Body of pancreas (tissue), 4 donors: ENCODE data around the gene CD44. TPM values are rescaled to one million over a fixed set of nuclear protein-coding genes. Genes with fewer than 3 reads are reported as not detected.

Experiments used
- ATAC-seq: fragments of 150-250 bp; one replicate; pipeline ENCODE4 v1.9.1; 2016
- DNase-seq, 4 donors: peaks; one replicate each; pipeline ENCODE4 v3.0.0-alpha.2; 2019
- H3K27ac ChIP-seq, 4 donors: fragments of 200-600 bp; sonication (generic); 1 replicate in 3 of 4; 2 replicates in 1 of 4; pipeline versions ENCODE4 v1.5.1 to v1.6.1; 2016 to 2019; ENCODE audit warnings: mild to moderate bottlenecking in 1 of 4, mixed read lengths in 1 of 4, moderate library complexity in 1 of 4
- H3K27me3 ChIP-seq, 2 donors: fragments of 200-600 bp; sonication (generic); one replicate each; pipeline ENCODE4 v1.6.0; 2016; ENCODE audit warnings: mild to moderate bottlenecking in 1 of 2
- H3K36me3 ChIP-seq, 2 donors: fragments of 200-600 bp; sonication (generic); replicated peaks in 1 of 2; 2 replicates each; pipeline ENCODE4 v1.5.1; 2016; ENCODE audit warnings: low read depth in 2 of 2; ENCODE audit not compliant: insufficient read depth in 1 of 2
- H3K4me1 ChIP-seq: fragments of 200-600 bp; sonication (generic); one replicate; pipeline ENCODE4 v1.6.0; 2016
- H3K4me3 ChIP-seq, 2 donors: fragments of 200-600 bp; sonication (generic); 1 replicate in 1 of 2; 2 replicates in 1 of 2; pipeline ENCODE4 v1.5.1; 2016 to 2019
- H3K9me3 ChIP-seq, 3 donors: fragments of 200-600 bp; sonication (generic); 1 replicate in 2 of 3; 2 replicates in 1 of 3; pipeline ENCODE4 v1.5.1; 2016
- CTCF ChIP-seq, 7 experiments: fragments of 450-650 bp in 4 of 7; fragments of 200-600 bp in 3 of 7; sonication (generic) in 3 of 7; IDR thresholded peaks; one replicate each; pipeline ENCODE4 v1.5.1; 2016 to 2019; ENCODE audit warnings: antibody characterized with exemption in 7 of 7
- POLR2A ChIP-seq, 3 donors: fragments of 450-650 bp; IDR thresholded peaks; one replicate each; pipeline ENCODE4 v1.6.1; 2016; ENCODE audit warnings: antibody characterized with exemption in 3 of 3, mild to moderate bottlenecking in 2 of 3
- WGBS, 2 donors: methylation state at CpG; one replicate each; pipeline ENCODE4 v1.1.5; 2017; 5-methylcytosine and 5-hydroxymethylcytosine counted together
- intact Hi-C: fragments of 100-400 bp; cut with DNase I; formaldehyde crosslinking; loops from one replicate; pipeline ENCODE4 v1.15.1; 2023
- total RNA-seq, 2 donors: library from RNA; depleted of rRNA; stranded (reverse); fragments of >200 nt; gene quantifications; one replicate each; pipeline ENCODE4 v1.1.0, GENCODE V29; 2016

CD44 gene
- total RNA-seq, 2 donors from 2014 or later = 266 to 433 TPM

GRCh38 chr11:35183326-35183925 is 44.5 kb downstream of the CD44 start:
- DNase-seq (no peak), ATAC-seq (no peak)
- Histone ChIP-seq H3K4me3 (no peak overlapping the region), H3K27me3 (no peaks in the 10 kb centered on the region), H3K9me3 (no peaks in the 10 kb centered on the region), H3K36me3 (peaks cover 0 to 15% of the 10 kb centered on the region in 2 donors), H3K27ac (no peak overlapping the region), H3K4me1 (peaks cover 6% of the 10 kb centered on the region)
- intact Hi-C loops = no loop called here
- no peak for TF ChIP-seq CTCF (IDR thresholded peaks at IDR 0.05)
- TF ChIP-seq POLR2A (IDR thresholded peaks at IDR 0.05) = no peak
- 69 to 75% methylated on average over 2 of the region's 2 CpGs for WGBS, 2 donors

- intact Hi-C loops = no loop called here
- no peak for TF ChIP-seq POLR2A (IDR thresholded peaks at IDR 0.05)
- TF ChIP-seq CTCF (IDR thresholded peaks at IDR 0.05) = no peak
- H3K27me3 ChIP-seq = no peaks in the 10 kb centered on the region
- H3K27ac ChIP-seq = no peak overlapping the region
- H3K36me3 ChIP-seq = peaks cover 0 to 27% of the 10 kb centered on the region in 2 donors
- ATAC-seq = no peak
- no peak for DNase-seq
- no peak overlapping the region for H3K4me3 ChIP-seq
- no peaks in the 10 kb centered on the region for H3K9me3 ChIP-seq
- no peaks in the 10 kb centered on the region for H3K4me1 ChIP-seq
- WGBS, 2 donors = 61 to 67% methylated on average over 2 of the region's 2 CpGs
These were observed 46.7 kb downstream of the CD44 start for GRCh38 chr11:35185696-35186095.

- no peak for TF ChIP-seq CTCF (IDR thresholded peaks at IDR 0.05)
- ATAC-seq (no peak), DNase-seq (no peak)
- Histone ChIP-seq H3K4me3 (no peak overlapping the region), H3K4me1 (peaks cover 9% of the 10 kb centered on the region), H3K9me3 (no peaks in the 10 kb centered on the region), H3K27ac (no peak overlapping the region), H3K27me3 (no peaks in the 10 kb centered on the region), H3K36me3 (peaks cover 0 to 28% of the 10 kb centered on the region in 2 donors)
- intact Hi-C loops = no loop called here
- WGBS, 2 donors = 82 to 85% methylated on average over 3 of the region's 3 CpGs
These were observed 49.0 kb downstream of the CD44 start for GRCh38 chr11:35187996-35188395.

- peaks cover 9% of the 10 kb centered on the region for H3K4me1 ChIP-seq
- no peak overlapping the region for H3K27ac ChIP-seq
- peaks cover 0 to 24% of the 10 kb centered on the region in 2 donors for H3K36me3 ChIP-seq
- WGBS, 2 donors = 88 to 99% methylated on average over 6 of the region's 6 CpGs
- DNase-seq (no peak), ATAC-seq (no peak)
- no peak overlapping the region for H3K4me3 ChIP-seq
- no peaks in the 10 kb centered on the region for H3K27me3 ChIP-seq
- no peaks in the 10 kb centered on the region for H3K9me3 ChIP-seq
- TF ChIP-seq CTCF (IDR thresholded peaks at IDR 0.05) (no peak), POLR2A (IDR thresholded peaks at IDR 0.05) (no peak)
- intact Hi-C loops = no loop called here
These were observed 51.9 kb downstream of the CD44 start for GRCh38 chr11:35190804-35191348.

GRCh38 chr11:35192347-35192746 is 53.4 kb downstream of the CD44 start:
- 57% methylated on average over 3 of the region's 3 CpGs for WGBS, 2 donors
- intact Hi-C loops = no loop called here

More at GRCh38 chr11:35192347-35192746, 53.4 kb downstream of the CD44 start:
- H3K4me3 ChIP-seq = no peak overlapping the region
- H3K4me1 ChIP-seq = peaks cover 9% of the 10 kb centered on the region
- no peaks in the 10 kb centered on the region for H3K27me3 ChIP-seq
- no peak overlapping the region for H3K27ac ChIP-seq
- TF ChIP-seq CTCF (IDR thresholded peaks at IDR 0.05) (no peak), POLR2A (IDR thresholded peaks at IDR 0.05) (no peak)
- H3K36me3 ChIP-seq = peaks cover 0 to 24% of the 10 kb centered on the region in 2 donors
- no peaks in the 10 kb centered on the region for H3K9me3 ChIP-seq
- ATAC-seq = peak; percentile 66
- peak; percentile 19 to 45 (median 35) for DNase-seq
